Tongue (tissue), 2 donors: ENCODE results near the gene UBR7. TPM values are rescaled to one million over a fixed set of nuclear protein-coding genes. Genes with fewer than 3 reads are reported as not detected.
A peak's percentile ranks its signal among the peaks of the same experiment; 100 is the strongest.
"Not testable (repeated sequence)": the region's sequence is repeated elsewhere in the genome, so short reads cannot be mapped to it uniquely, and the experiment has no call there.

ENCODE experiments used
- DNase-seq: peaks from one replicate; pipeline ENCODE4 v3.0.0-alpha.2; 2015
- total RNA-seq: library from RNA; depleted of rRNA; stranded (reverse); fragments of >200 nt; gene quantifications from one replicate; pipeline ENCODE4 v1.2.3, GENCODE V29; 2014

UBR7 gene
- 42.0 TPM for total RNA-seq

- peak; percentile 99 for DNase-seq
Measured at GRCh38 chr14:93206793-93207467, at the start of gene UBR7, which contains the start of gene GON7. TSS of gene UBR7 (plus strand) at chr14:93207256. CDS start at chr14:93207292, 36 bp downstream. TSS of gene GON7 (minus strand) at chr14:93207065. CDS start at chr14:93207037, 28 bp downstream.

- not testable (repeated sequence) for DNase-seq
Measured at GRCh38 chr14:93158349-93158748, 48.7 kb upstream of the UBR7 start.

GRCh38 chr14:93159625-93160352 is 47.3 kb upstream of the UBR7 start:
- DNase-seq: not testable (repeated sequence)

GRCh38 chr14:93160353-93160801 is 46.7 kb upstream of the UBR7 start:
- DNase-seq: no peak

GRCh38 chr14:93161411-93161940 is 45.6 kb upstream of the UBR7 start:
- no peak for DNase-seq

- no peak for DNase-seq
Measured at GRCh38 chr14:93163564-93163963, 43.5 kb upstream of the UBR7 start.

- DNase-seq: not testable (repeated sequence)
Measured at GRCh38 chr14:93165271-93166265, 41.5 kb upstream of the UBR7 start.

- not testable (repeated sequence) for DNase-seq
Measured at GRCh38 chr14:93168610-93169009, 38.4 kb upstream of the UBR7 start.

- not testable (repeated sequence) for DNase-seq
Measured at GRCh38 chr14:93169619-93170018, 37.4 kb upstream of the UBR7 start.

- DNase-seq: not testable (repeated sequence)
Measured at GRCh38 chr14:93170141-93170540, 36.9 kb upstream of the UBR7 start.

GRCh38 chr14:93171376-93171775 is 35.7 kb upstream of the UBR7 start:
- DNase-seq: no peak

GRCh38 chr14:93173943-93174395 is 33.1 kb upstream of the UBR7 start:
- DNase-seq: peak; percentile 6

GRCh38 chr14:93174731-93175130 is 32.3 kb upstream of the UBR7 start:
- DNase-seq: not testable (repeated sequence)

GRCh38 chr14:93175492-93175891 is 31.6 kb upstream of the UBR7 start:
- DNase-seq: no peak

- no peak for DNase-seq
Measured at GRCh38 chr14:93183596-93184317, 23.3 kb upstream of the UBR7 start.

- peak; percentile 93 for DNase-seq
Measured at GRCh38 chr14:93184391-93185348, 22.4 kb upstream of the UBR7 start, which contains the start of the genes LYSET and MOAP1. TSS of gene LYSET (plus strand) at chr14:93185317. CDS start at chr14:93185406, 89 bp downstream. TSS of gene MOAP1 (minus strand) at chr14:93184897. CDS start at chr14:93184242, 655 bp downstream.

GRCh38 chr14:93185349-93185720 is 21.7 kb upstream of the UBR7 start:
- DNase-seq: no peak

- DNase-seq: no peak
Measured at GRCh38 chr14:93186466-93186865, 20.6 kb upstream of the UBR7 start.

- DNase-seq: no peak
Measured at GRCh38 chr14:93186956-93187355, 20.1 kb upstream of the UBR7 start.
